NB4 (cell line): ENCODE results near the gene LHX2.

Experiments
- MAX ChIP-seq: IDR thresholded peaks from 2 replicates; pipeline ENCODE4 v1.6.1; 2011; ENCODE audit warnings: low read depth, low read length
- MYC ChIP-seq: IDR thresholded peaks from 2 replicates; pipeline ENCODE4 v1.6.1; 2011; ENCODE audit warnings: low read depth, low read length
- POLR2A ChIP-seq: IDR thresholded peaks from 2 replicates; pipeline ENCODE4 v1.6.1; 2011; ENCODE audit warnings: mild to moderate bottlenecking; ENCODE audit not compliant: insufficient read length; ENCODE audit errors: extremely low read depth
- TF ChIP-seq, protein P1 (sequence below): IDR thresholded peaks from one replicate; pipeline ENCODE4 v1.5.1; 2012; ENCODE audit warnings: low read depth, low read length

DNA sequence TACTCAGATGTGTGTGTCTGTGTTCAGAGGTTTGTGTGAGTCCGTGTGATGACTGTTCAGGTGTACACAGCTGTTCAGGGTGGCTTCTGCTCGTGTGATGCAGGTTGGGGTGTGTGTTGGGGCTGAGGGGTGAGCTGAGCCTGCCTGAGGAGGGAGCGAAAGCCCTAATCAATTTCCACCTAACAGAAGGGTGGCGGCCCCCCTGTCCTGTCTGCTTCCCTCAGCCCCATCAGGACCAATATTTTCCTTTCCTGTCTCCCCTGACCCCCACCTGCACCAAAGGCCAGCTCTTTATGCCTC is 30.2 kb downstream of the LHX2 start:
- TF ChIP-seq, protein P1, sequence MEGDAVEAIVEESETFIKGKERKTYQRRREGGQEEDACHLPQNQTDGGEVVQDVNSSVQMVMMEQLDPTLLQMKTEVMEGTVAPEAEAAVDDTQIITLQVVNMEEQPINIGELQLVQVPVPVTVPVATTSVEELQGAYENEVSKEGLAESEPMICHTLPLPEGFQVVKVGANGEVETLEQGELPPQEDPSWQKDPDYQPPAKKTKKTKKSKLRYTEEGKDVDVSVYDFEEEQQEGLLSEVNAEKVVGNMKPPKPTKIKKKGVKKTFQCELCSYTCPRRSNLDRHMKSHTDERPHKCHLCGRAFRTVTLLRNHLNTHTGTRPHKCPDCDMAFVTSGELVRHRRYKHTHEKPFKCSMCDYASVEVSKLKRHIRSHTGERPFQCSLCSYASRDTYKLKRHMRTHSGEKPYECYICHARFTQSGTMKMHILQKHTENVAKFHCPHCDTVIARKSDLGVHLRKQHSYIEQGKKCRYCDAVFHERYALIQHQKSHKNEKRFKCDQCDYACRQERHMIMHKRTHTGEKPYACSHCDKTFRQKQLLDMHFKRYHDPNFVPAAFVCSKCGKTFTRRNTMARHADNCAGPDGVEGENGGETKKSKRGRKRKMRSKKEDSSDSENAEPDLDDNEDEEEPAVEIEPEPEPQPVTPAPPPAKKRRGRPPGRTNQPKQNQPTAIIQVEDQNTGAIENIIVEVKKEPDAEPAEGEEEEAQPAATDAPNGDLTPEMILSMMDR: no peak
- TF ChIP-seq MYC (no peak), MAX (no peak), POLR2A (no peak)
